ENCODE data around the gene ZNF484.
A peak's percentile ranks its signal among the peaks of the same experiment; 100 is the strongest.
"Not testable (repeated sequence)": the region's sequence is repeated elsewhere in the genome, so short reads cannot be mapped to it uniquely, and the experiment has no call there.

The ZNF484 gene

DNA sequence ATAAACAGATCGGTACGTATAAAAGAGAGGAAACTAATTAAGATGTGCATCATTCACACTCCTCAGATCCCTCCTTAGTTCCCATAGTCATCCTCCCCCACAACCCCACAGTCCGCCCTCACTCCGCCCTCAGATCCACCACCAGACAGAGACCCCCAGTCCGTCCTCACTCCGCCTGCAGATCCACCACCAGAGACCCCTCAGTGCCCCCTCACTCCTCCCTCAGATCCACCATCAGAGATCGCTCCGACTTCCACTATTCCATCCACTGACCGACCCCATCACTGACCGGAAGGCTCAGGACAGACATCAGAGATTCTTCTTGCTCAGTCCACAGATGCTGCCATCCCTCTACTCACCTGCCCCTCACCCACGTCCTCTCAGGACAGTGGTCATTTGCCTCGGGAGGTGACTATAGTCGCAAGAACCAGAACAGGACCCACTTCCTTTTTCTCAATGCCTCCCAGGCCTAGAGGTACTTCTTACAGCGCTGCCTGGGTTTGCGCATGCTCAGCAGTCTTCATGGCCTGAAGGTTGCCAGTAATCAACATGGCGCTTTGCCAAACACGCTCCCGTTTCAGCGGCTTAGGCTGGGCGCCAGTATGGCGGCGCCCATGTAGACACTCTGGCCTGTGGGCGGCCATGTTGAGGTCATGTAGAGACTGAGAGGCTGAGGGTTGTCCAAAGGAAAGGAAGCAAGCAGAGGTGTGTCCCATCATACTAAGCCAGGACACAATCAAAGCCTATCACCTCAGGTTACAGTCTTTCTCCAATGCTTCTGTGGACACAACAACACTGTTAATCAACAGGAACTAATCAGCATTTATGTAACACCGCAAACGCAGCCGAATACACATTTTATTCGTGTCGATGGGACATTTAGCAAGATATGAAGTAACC, at the start of gene ZNF484:
Gene ZNF484 (minus strand): TSS at position 508 of the 900 bp plus-strand sequence. CDS start 3,009 bp downstream, outside the sequence.
- peak; percentile 93 for DNase-seq

DNA sequence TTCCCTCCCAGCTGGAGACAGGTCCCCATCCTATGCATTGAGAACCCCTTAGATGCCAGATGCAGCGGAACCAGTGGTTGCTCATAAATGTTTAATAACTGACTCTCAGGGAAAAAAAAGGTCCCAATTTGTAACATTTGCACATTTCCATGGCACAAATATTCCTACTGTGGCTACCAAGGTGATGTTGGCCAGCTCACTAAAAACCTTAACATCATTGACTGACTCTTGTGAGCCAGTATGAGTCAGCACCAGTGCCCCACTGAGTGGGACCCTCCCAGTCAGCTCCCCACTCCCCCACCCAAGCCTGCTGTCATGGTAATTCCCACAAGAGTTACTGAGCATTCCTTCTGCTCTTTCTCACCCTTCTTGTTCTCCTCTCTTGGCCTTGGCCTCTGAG, 42.6 kb upstream of the ZNF484 start:
- DNase-seq: no peak

DNA sequence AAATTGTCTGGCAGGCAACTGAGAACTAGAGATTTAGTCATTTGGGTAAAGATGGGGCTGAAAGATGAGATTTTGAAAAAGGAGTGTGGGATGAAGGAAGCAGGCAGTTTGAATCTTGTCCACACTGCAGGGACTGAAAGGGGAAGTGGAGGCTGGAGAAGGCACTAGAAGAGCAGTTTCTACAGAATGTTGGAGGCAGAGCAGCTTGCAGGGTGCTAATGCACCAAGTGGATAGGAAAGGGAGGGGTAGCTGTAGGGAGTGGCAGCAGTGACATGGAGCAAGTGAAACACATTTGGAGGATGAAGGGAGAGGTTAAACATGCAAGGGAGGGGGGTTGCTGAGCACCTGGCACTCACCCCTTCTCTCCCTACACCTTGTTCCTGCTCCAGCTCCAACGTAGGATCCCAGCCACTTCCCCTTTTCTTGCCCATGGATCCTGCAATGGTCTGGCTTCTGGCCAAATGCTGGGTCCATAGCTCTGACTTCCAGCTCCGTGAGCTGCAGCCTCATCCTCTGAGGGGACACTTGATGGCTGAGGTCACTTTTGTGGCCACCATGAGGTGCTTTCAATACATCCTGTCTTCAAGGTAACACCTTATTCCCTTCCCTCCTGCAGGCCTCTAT, 39.5 kb upstream of the ZNF484 start:
- DNase-seq: no peak

DNA sequence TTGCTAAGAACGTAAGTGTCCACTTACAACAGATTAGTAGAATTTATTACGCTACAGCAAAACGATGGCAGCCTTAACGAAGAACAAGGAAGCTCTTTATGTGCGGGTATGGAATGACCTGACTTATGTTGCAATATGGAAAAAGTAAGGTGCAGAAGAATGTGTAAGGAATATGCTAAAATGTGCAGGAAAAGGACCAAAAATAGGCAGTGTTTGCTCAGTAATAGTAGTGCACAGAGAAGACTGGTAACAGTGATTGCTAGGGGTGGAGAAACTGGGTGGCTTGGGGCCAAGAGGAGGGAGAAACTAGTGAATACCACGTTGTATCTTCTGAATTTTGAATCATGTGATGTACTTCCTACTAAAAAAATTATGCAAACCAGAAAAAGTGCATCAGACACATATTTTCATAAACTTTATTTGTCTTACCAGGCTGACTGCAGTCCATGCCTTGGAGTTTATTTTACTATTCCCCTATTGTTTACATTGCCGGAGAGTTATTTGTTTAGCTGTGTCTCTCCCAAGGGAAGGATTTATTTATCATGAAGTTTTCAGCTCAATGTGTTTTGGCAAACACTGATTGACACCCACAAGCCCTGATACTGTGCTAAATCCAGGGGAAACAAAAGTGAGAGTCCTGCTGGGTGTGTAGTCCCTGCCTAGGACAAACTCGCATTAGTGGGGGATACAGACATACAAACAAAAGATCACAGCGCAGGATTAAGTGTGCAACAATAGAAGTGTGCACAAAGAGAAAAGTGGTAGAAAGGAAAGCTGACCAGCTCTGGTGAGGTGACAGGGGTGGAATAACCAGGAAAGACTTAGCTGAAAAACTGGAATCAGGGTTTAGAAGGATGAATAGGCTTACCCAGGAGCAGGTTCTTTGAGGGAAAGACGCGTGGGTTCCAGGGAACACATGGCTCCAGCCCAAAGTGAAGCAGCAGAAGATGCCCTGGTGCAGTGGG, 34.0 kb upstream of the ZNF484 start:
- DNase-seq: no peak

DNA sequence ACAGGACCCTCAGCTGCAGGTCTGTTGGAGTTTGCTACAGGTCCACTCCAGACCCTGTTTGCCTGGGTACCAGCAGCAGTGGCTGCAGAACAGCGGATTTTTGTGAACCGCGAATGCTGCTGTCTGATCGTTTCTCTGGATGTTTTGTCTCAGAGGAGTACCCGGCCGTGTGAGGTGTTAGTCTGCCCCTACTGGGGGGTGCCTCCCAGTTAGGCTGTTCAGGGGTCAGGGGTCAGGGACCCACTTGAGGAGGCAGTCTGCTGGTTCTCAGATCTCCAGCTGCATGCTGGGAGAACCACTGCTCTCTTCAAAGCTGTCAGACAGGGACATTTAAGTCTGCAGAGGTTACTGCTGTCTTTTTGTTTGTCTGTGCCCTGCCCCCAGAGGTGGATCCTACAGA, 27.3 kb upstream of the ZNF484 start:
- DNase-seq: not testable (repeated sequence)

DNA sequence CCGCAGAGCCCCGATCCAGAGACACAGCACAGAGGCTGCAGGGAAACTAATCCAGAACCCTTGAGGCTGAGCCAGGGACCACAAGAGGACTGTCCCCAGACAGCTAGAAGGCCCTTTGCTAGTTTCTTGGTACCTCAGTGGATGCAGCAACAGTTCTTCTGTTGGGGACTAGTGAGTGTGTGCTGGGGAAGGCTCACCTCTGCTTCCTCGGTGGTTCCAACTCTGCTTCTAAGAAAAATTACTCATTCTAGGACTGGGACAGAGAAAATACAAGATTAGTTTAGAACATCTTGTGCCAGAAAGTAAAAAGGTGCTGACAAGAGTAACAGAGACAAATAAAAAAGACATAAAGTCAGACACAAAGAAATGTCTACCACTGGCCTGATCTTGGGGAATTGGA, 19.5 kb upstream of the ZNF484 start:
- DNase-seq: no peak

DNA sequence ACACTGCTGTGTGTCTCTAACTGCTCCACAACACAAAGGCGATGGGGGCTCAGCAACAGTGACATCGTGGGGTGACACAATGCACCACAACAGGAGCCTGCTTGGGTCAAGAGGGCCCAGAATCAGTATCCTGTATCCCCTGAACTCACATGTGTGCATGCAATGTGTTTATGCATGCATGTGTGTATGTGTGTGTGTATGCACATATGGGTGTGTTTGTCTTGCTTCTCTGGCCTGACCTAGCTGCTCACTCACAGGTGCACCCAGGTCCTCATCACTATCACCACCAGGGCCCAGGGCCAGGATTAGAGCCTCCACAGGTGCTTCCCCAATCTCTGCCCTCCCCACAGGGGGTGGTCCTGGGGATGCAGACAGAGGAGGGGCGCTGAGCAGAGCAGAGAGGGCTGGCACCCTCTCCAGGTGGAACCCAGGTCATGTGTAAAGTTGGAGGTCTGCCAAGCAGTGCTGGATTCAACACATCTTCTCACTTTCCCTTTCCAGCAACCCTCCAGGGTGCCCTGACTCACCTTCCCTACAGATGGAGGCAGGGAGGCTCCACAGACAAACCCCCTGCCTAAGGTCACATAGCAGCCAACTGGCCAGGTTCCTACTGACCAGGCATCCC, 18.1 kb upstream of the ZNF484 start:
- no peak for DNase-seq

DNA sequence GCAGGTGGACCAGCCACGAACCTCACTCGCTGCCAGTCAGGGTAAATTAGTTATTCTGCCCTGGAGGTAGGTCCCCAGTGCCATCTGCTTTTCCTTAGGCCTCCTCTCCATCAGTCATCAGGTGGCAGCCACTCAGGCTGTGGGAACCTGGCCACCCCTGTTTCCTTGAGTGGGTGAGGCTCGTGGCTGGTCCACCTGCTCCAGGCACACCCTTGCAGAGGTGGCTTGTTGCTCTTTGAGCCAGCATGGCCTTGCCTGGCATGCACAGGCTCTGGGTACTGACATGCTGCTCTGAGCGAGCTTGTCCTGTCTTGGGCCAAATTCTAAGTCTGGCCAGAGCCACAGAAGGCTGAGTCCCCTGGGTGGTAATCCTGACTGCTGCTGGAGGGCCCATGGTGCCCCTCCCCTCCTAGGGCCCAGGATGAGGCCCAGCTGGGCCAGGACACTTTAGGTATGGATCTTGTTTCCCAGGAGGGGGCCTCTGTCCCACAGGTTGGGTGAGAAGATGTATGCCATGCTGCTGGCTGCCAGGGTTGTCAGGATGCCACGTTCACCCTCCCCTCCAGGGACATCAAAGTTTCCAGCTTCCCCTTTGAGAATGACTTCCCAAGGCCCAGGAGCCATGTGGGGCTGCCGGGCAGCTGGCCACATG, 17.0 kb upstream of the ZNF484 start:
- DNase-seq: no peak

DNA sequence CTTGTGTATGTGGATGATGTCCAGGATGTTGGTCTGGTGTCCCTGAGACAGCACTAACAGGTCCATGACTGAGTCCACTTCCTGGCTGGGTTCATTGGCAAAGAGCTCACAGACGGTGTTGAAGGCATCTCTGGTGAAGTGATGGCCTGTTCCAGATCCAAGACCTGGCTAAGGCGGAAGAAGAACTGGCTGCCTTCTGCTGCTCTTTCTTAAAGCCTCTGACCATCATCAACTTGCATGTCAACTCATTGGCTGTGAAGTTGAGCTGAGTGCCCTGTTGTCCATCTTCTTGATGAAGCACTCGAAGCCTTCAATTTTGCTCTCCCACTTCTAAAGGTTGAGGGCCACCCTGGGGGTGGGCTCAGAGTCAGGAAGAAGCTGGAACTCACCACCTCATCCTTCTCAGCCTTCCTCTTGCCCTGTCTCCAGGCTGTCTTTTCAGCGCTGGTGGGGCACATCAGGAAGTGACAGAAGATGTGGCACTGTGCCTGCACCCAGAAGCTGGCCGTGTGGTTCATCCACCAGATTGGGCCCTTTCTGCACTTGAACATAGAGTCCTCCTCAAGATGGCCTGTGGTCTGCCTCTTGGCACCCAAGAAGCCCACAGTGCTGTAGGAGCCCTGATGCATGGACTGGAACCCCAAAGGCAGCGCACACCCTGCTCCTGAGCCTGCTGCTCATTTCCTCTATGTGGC, 16.2 kb upstream of the ZNF484 start:
- not testable (repeated sequence) for DNase-seq

DNA sequence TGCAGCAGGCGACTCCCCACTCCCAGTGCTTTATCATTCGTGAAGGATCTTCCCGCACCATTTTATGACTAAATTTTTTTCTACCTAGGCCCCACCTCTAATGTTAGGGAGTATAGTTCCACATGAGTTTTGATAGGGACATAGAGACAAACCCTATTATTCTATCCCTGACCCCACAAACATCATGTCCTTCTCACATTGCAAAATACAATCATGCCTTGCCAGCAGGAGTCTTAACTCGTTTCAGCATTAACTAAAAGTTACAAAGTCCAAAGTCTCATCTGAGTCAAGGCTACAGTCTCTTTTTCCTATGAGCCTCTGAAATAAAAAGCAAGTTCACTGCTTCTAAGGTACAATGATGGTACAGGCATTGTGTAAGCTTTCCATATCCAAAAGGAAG, 14.4 kb upstream of the ZNF484 start:
- DNase-seq: not testable (repeated sequence)

DNA sequence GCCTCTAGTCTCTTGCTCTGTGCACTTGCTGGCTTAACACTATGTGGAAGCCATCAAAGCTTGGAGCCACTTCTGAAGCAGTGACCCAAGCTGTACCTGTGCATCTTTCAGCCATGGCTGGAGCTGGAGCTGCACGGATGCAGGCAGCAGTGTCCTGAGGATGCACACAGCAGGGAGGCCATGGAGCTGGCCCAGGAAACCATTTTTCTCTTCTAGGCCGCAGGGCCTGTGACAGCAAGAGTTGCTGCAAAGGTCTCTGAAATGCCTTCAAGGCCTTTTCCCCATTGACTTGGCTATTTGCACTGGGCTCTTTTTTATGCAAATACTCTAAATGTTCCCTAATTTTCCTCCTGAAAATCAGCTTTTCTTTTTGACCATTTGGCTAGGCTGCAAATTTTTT, 12.9 kb upstream of the ZNF484 start:
- no peak for DNase-seq

DNA sequence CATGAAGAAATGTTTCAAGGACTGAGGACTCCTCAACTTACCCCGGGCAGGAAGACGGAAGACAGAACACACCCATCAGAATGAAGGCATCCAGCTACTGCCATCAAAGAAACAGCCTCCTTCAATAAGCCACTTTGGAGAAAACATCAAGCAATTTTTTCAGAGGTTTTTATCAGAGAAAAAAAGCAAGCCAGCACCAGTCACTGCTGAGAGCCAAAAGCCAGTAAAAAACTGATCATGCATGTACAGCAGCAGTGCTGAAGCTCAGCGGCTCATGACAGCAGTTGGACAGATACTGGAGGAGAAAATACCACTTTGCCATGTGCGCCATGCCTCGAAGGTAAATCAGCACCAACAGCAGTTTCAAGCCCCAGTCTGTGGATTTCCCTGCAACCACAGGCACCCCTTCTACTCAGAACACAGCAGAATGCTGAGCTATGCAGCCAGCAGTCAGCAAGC, 10.1 kb upstream of the ZNF484 start:
- DNase-seq: no peak

DNA sequence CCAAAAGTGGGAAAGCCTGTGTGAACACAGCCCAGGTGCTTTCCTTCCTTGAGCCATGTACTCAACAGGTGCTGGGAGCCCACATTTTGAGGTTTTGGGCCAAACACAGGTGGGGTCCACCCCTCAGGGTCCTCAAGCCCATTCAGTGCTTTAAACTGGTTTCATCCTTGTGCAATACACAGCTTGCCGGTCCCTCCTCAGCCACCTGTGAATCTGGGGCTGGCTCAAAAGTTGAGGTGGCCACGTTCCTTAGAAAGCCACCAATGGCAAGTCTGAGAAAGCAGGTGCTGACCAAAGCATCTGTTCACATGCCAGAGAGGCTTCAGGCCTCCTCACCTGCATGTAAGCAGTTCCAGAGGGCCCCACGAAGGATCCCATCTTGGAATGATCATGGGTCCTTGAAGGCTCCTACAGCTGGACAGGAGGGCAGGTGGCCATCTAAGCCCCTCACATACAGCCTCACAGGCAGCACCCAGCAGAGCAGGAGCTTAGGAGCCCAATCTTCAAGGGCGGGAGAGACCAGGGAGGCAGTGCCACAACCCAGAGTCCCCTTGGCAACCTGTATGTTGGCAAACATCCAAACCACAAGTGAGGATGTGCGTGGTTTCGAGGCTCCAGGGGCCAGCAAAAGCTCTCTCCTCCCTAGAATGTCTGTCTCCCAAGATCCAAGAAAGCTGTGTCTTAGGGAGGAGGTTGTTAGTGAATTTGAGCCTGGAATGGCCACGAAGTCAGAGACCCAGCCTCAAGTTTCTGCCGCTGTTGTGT, 9.2 kb upstream of the ZNF484 start:
- not testable (repeated sequence) for DNase-seq

DNA sequence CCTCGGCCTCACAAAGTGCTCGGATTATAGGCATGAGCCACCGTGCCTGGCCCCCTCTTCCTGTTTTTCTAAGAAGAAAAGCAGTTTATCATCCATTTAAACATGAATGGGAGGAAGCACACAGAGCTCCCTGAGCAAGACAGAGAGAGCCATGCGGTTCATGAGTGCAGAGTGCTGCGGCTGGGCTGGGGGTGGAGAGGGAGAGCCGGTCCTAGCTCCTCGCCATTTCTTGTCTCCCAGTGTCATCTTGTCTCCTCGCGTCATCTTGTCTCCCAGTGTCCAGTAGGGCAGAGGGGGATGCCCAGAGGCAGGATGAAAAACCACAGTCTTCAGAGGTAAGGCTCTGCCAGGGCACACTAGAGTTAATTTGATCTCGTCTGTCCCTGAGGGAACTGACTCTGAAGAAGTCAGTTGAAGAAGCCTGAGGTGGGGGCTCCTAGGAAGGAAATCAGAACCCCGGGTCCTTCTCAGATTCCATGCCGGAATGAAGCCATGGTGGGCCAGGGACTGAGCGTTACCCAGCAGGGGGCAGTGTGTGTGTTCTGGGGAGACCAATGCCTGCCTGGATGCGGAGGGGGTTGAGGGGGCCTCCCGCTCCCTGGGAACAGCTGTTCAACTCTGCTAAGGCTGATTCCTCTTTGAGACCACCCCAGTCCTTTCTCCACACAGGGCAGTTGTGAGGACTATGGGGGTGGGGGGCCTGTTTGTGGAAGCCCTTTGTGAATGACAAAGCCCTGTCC, 6.0 kb upstream of the ZNF484 start:
- not testable (repeated sequence) for DNase-seq

DNA sequence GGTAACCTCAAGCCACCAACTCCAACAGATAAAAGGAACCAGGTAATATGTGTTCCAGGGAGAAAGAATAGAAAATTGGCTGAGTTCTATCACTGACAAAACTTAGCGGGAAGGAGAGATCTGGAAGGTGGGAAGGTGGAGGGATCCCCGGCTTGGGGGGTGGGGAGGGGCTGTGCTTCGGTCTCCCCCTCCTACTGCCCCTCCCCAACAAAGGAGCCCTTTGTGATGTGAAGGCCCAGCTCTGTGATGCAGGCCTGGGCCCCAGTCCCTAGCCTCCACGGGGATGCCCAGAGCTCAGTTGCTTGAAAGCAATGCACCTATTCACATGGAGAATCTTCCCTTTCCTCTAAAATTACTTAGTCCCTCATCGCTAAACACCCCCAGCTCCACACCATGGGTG, 4.4 kb upstream of the ZNF484 start:
- DNase-seq: no peak

DNA sequence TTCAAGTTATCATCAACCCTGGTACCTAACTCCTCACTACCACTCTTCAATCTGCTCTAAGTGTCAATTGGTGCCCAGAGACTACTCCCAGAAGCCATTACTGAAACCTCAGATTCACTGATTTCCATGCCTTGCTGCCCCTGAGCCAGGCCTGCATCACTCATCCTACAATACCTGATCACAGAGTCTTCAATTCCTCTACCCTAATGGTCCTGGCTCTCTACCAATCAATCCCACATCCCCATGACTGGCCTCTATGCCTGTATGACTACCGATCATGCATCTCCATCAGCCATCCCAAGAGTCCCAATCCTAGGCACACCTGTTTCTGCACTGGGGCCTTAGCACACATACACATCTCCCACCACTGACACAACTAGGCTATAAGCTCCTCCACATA, 2.5 kb downstream of the ZNF484 start:
- DNase-seq: no peak

DNA sequence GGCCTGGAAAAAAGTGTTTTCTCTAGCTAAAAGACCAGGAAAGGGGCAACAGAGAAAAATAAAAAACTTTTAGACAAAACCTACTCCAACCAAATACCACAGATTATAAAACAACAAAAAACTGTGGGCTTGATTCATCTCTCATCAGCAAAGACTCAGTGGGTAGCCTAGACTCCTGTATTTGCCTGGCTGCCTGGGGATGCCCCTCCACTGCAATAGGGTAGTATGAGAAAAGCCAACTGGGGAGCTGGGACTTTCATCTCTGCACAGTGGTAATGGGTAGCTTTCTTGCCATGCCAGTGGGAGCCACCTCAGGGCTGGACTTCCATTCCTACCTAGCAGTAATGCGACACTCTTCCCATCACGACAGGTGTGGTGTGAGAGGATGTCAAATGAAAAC, 7.5 kb downstream of the ZNF484 start:
- DNase-seq: no peak

DNA sequence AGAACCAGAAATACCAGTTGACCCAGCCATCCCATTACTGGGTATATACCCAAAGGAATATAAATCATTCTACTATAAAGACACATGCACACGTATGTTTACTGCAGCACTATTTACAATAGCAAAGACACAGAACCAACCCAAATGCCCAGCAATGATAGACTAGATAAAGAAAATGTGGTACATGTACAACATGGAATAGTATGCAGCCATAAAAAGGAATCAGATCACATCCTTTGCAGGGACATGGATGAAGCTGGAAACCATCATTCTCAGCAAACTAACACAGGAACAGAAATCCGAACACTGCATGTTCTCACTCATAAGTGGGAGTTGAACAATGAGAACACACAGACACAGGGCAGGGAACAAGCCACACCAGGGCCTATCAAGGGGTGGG, 11.2 kb downstream of the ZNF484 start:
- DNase-seq: not testable (repeated sequence)

DNA sequence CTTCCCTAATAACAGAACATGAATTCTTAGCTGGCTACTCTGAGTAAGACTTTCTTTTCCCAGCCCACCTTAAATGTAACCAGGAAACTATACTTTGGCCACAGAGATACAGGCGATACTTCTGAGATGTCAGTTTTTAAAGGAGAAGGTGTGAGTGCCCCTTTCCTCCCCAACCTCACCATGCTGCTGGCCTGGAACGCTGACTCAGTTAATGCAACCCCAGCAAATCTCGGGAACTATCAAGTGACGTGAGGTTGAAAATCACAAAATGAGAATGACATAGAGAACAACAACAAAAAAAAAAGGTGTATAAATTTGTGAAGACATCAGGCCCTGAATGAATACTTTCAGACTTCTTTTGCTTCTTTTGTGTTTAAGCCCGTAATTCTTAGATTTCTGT, 13.7 kb downstream of the ZNF484 start:
- no peak for DNase-seq

DNA sequence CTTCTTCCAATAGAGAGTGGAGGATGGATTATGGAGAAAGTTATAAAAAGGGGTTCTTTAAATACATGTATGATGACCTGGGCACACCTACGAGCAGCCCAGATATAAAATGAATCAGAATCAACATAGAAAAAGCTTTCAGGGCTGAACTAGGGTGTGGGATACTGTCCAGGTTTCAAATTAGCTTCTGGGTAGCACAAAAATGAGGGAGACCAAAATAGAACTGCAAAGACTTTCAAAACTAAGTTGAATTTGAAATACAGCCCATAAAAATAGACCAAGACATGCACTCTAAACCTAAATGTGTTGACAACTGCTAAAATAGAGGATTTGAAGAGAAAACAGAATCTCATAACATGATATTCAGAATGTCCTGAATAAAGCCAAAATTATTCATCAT, 17.0 kb downstream of the ZNF484 start:
- DNase-seq: no peak
